Measurements from ENCODE around the gene MME. TPM values are rescaled to one million over a fixed set of nuclear protein-coding genes. Genes with fewer than 3 reads are reported as not detected.

Gene MME
- total RNA-seq, 4 donors from 2014 or later, result 0.27 to 6.2 (median 3.8) TPM

- intact Hi-C loops (cut with DNase I), result no loop called here
- TF ChIP-seq, protein P1, sequence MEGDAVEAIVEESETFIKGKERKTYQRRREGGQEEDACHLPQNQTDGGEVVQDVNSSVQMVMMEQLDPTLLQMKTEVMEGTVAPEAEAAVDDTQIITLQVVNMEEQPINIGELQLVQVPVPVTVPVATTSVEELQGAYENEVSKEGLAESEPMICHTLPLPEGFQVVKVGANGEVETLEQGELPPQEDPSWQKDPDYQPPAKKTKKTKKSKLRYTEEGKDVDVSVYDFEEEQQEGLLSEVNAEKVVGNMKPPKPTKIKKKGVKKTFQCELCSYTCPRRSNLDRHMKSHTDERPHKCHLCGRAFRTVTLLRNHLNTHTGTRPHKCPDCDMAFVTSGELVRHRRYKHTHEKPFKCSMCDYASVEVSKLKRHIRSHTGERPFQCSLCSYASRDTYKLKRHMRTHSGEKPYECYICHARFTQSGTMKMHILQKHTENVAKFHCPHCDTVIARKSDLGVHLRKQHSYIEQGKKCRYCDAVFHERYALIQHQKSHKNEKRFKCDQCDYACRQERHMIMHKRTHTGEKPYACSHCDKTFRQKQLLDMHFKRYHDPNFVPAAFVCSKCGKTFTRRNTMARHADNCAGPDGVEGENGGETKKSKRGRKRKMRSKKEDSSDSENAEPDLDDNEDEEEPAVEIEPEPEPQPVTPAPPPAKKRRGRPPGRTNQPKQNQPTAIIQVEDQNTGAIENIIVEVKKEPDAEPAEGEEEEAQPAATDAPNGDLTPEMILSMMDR (IDR thresholded peaks at IDR 0.05), result no peak
- no peak for TF ChIP-seq POLR2A (IDR thresholded peaks at IDR 0.05)
- WGBS, 2 donors, result 67% methylated on average over 1 of the region's 2 CpGs
Observed at GRCh38 chr3:155052470-155052869, 27.6 kb upstream of the MME start.

GRCh38 chr3:155053756-155054155, 26.4 kb upstream of the MME start:
- WGBS, 2 donors, result 42 to 62% methylated on average over 1 of the region's 1 CpG

More at GRCh38 chr3:155052470-155052869, 27.6 kb upstream of the MME start:
- no peaks in the 10 kb centered on the region for H3K36me3 ChIP-seq
- H3K9me3 ChIP-seq, result peaks cover 0 to 7% (median 6%) of the 10 kb centered on the region in 3 donors
- H3K4me3 ChIP-seq, result no peak overlapping the region
- H3K27ac ChIP-seq, result no peak overlapping the region
- H3K27me3 ChIP-seq, result no peaks in the 10 kb centered on the region
- no peak for DNase-seq
- H3K4me1 ChIP-seq, result no peaks in the 10 kb centered on the region

GRCh38 chr3:155064920-155065319, 15.2 kb upstream of the MME start:
- Histone ChIP-seq H3K4me3 (no peak overlapping the region), H3K36me3 (no peaks in the 10 kb centered on the region), H3K27me3 (no peaks in the 10 kb centered on the region), H3K27ac (no peak overlapping the region), H3K9me3 (no peaks in the 10 kb centered on the region), H3K4me1 (no peaks in the 10 kb centered on the region)
- intact Hi-C loops (cut with DNase I), result no loop called here
- DNase-seq, result no peak
- WGBS, 2 donors, result 61 to 63% methylated on average over 1 of the region's 1 CpG
- no peak for TF ChIP-seq POLR2A (IDR thresholded peaks at IDR 0.05)
- TF ChIP-seq, protein P1 (IDR thresholded peaks at IDR 0.05), result no peak

More at GRCh38 chr3:155053756-155054155, 26.4 kb upstream of the MME start:
- peaks cover 0 to 7% (median 6%) of the 10 kb centered on the region in 3 donors for H3K9me3 ChIP-seq
- TF ChIP-seq, protein P1 (IDR thresholded peaks at IDR 0.05), result no peak
- TF ChIP-seq POLR2A (IDR thresholded peaks at IDR 0.05), result no peak
- no peaks in the 10 kb centered on the region for H3K27me3 ChIP-seq
- H3K27ac ChIP-seq, result no peak overlapping the region
- DNase-seq, result no peak
- intact Hi-C loops (cut with DNase I), result no loop called here
- H3K4me3 ChIP-seq, result no peak overlapping the region
- no peaks in the 10 kb centered on the region for H3K36me3 ChIP-seq
- H3K4me1 ChIP-seq, result no peaks in the 10 kb centered on the region

DNA sequence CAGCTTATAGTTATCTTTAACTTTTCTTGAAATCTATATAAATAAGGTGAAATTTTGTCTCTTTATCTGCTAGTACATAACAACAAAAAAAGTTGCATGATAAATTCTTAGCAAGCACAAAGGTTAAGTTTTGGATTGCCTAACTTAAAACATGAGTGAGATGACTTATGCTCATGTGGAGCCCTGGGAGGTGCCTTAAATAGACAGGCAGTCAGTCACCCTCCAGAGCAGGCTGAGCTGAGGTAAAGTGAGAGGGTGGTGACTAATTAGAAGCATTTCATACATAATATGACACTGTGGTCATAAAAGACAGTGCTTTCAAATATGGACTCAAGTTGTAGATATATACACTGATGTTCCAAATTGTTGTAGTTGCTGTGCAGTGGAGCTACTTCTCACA, 14.6 kb upstream of the MME start:
- Histone ChIP-seq H3K27me3 (no peaks in the 10 kb centered on the region), H3K36me3 (no peaks in the 10 kb centered on the region), H3K27ac (no peak overlapping the region), H3K4me1 (no peaks in the 10 kb centered on the region), H3K9me3 (no peaks in the 10 kb centered on the region), H3K4me3 (no peak overlapping the region)
- intact Hi-C loops (cut with DNase I), result no loop called here
- TF ChIP-seq, protein P1 (IDR thresholded peaks at IDR 0.05), result no peak
- no peak for TF ChIP-seq POLR2A (IDR thresholded peaks at IDR 0.05)
- DNase-seq, result no peak

- no peaks in the 10 kb centered on the region for H3K4me1 ChIP-seq
- peaks cover 0 to 4% (median 0%) of the 10 kb centered on the region in 3 donors for H3K9me3 ChIP-seq
- WGBS, 2 donors, result 52 to 66% methylated on average over 3 of the region's 3 CpGs
- TF ChIP-seq, protein P1 (IDR thresholded peaks at IDR 0.05), result no peak
- no peaks in the 10 kb centered on the region for H3K36me3 ChIP-seq
- H3K4me3 ChIP-seq, result no peak overlapping the region
- intact Hi-C loops (cut with DNase I), result no loop called here
- H3K27ac ChIP-seq, result no peak overlapping the region
- DNase-seq, result no peak
- no peaks in the 10 kb centered on the region for H3K27me3 ChIP-seq
Observed at GRCh38 chr3:155069729-155070128, 10.4 kb upstream of the MME start.
